Astrocyte of the spinal cord (primary cell): ENCODE results near the gene KCNH3.

ENCODE experiments used
- DNase-seq: peaks from one replicate; pipeline ENCODE4 v3.0.0; 2011; ENCODE audit warnings: low read depth, low spot score
- H3K4me3 ChIP-seq: 2 replicates; pipeline ENCODE4 v1.5.1; 2011; ENCODE audit warnings: low read depth, mild to moderate bottlenecking, low read length, moderate library complexity
- CTCF ChIP-seq: IDR thresholded peaks from 2 replicates; pipeline ENCODE4 v1.5.1; 2012; ENCODE audit warnings: low read depth, mild to moderate bottlenecking, low read length, inconsistent platforms
- in situ Hi-C: cut with HindIII; loops from 2 replicates; pipeline ENCODE4 v1.10.0; 2017; ENCODE audit warnings: low sequenced_read_pairs

The KCNH3 gene

GRCh38 chr12:49511410-49511809 is 27.4 kb upstream of the KCNH3 start:
- TF ChIP-seq CTCF: no peak
- no peak overlapping the region for H3K4me3 ChIP-seq
- in situ Hi-C loops: loop anchor here (25.0 kb wide), 1 partner anchor 149 kb away; the partner anchor contains the start of gene SPATS2
- DNase-seq: no peak

GRCh38 chr12:49512546-49512945 is 26.3 kb upstream of the KCNH3 start:
- no peak for TF ChIP-seq CTCF
- in situ Hi-C loops: loop anchor here (25.0 kb wide), 1 partner anchor 150 kb away; the partner anchor contains the start of gene SPATS2
- DNase-seq: no peak

GRCh38 chr12:49515266-49515665 is 23.6 kb upstream of the KCNH3 start:
- DNase-seq: peak; percentile 84
- in situ Hi-C loops: loop anchor here (25.0 kb wide), 1 partner anchor 153 kb away; the partner anchor contains the start of gene SPATS2
- H3K4me3 ChIP-seq: no peak overlapping the region
- no peak for TF ChIP-seq CTCF

More at GRCh38 chr12:49512546-49512945, 26.3 kb upstream of the KCNH3 start:
- no peak overlapping the region for H3K4me3 ChIP-seq

DNA sequence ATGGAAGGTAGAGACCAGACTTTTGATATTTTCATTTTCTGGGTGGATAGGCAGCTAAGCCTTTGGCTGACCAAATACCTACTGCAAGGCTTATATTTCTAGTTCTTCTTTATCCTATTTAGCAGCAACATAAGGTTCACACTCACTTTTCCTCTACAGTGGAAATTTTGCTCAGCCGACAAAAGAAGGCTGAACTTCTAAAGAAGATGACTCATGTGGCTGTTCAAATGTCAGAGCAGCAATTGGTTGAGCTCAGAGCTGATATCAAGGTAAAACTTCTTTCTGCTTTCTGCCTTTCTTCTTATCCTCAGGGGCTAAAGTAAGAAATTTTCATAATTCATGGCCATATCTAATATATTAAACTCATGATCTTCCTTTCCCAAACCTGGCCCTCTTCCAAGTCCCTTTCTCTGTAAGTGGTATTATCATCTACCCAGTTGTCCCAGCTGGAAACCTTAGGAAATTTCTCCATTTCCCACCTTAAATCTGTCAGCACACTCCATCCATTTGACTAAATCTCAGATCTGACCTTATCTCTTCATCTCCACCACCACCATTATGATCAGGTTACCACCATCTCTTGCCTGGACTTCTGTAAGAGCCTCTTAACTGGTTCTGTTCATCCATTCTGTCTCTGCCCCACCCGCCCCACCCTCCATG is 19.8 kb upstream of the KCNH3 start:
- in situ Hi-C loops: loop anchor here (25.0 kb wide), 1 partner anchor 157 kb away; the partner anchor contains the start of gene SPATS2

GRCh38 chr12:49519574-49519936 is 19.3 kb upstream of the KCNH3 start:
- no peak for TF ChIP-seq CTCF
- in situ Hi-C loops: loop anchor here (25.0 kb wide), 1 partner anchor 157 kb away; the partner anchor contains the start of gene SPATS2
- H3K4me3 ChIP-seq: no peak overlapping the region
- DNase-seq: no peak

More for the DNA sequence above, 19.8 kb upstream of the KCNH3 start:
- peak; percentile 64 for DNase-seq
- no peak overlapping the region for H3K4me3 ChIP-seq
- no peak for TF ChIP-seq CTCF

GRCh38 chr12:49521389-49521788 is 17.4 kb upstream of the KCNH3 start:
- in situ Hi-C loops: loop anchor here (25.0 kb wide), 1 partner anchor 159 kb away; the partner anchor contains the start of gene SPATS2
- DNase-seq: no peak
- no peak for TF ChIP-seq CTCF
- no peak overlapping the region for H3K4me3 ChIP-seq
